ENCODE data around the gene SNX5. TPM values are rescaled to one million over a fixed set of nuclear protein-coding genes. Genes with fewer than 3 reads are reported as not detected.

SNX5 gene
- total and polyA plus RNA-seq, 2 of the 8 experiments (the other 6 are each of a cell fraction or from before 2014, with no cell fraction given): 155 to 194 TPM

DNA sequence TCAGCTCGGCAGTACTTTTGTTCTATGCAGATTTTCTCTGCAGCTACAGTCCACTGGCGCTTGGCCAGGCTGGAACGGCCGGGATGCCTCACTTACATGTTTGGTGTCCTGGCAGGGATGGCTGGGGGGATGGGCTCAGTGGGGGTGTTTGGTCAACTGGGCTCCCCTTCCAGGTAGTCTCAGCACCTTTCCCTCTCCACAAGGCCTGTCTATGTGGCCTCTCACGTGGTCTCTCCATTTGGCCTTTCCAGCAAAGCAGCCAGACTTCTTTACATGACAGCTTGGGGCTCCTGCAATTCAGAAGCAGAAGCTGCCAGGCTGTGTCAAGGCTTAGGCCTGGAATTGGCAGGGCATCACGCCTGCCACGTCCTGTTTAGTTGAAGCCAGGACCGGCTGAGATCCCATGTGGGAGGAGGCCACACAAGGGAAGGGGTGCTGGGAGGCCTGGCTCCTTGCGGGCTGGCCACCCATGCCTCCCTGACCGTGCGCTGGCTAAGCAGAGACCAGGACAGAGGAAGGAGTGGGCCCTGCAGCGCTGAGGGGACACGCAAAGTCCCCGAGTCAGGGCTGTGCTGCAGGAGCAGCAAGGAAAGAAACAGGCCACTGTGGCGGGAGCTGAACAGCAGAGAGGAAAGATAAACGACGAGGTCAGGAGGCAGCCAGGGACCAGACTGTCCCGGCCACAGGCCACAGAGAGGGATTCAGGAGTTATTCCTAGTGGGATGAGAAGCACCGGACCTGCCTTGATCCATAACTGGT, 39.1 kb upstream of the SNX5 start (continued):
- TF ChIP-seq, protein P1, sequence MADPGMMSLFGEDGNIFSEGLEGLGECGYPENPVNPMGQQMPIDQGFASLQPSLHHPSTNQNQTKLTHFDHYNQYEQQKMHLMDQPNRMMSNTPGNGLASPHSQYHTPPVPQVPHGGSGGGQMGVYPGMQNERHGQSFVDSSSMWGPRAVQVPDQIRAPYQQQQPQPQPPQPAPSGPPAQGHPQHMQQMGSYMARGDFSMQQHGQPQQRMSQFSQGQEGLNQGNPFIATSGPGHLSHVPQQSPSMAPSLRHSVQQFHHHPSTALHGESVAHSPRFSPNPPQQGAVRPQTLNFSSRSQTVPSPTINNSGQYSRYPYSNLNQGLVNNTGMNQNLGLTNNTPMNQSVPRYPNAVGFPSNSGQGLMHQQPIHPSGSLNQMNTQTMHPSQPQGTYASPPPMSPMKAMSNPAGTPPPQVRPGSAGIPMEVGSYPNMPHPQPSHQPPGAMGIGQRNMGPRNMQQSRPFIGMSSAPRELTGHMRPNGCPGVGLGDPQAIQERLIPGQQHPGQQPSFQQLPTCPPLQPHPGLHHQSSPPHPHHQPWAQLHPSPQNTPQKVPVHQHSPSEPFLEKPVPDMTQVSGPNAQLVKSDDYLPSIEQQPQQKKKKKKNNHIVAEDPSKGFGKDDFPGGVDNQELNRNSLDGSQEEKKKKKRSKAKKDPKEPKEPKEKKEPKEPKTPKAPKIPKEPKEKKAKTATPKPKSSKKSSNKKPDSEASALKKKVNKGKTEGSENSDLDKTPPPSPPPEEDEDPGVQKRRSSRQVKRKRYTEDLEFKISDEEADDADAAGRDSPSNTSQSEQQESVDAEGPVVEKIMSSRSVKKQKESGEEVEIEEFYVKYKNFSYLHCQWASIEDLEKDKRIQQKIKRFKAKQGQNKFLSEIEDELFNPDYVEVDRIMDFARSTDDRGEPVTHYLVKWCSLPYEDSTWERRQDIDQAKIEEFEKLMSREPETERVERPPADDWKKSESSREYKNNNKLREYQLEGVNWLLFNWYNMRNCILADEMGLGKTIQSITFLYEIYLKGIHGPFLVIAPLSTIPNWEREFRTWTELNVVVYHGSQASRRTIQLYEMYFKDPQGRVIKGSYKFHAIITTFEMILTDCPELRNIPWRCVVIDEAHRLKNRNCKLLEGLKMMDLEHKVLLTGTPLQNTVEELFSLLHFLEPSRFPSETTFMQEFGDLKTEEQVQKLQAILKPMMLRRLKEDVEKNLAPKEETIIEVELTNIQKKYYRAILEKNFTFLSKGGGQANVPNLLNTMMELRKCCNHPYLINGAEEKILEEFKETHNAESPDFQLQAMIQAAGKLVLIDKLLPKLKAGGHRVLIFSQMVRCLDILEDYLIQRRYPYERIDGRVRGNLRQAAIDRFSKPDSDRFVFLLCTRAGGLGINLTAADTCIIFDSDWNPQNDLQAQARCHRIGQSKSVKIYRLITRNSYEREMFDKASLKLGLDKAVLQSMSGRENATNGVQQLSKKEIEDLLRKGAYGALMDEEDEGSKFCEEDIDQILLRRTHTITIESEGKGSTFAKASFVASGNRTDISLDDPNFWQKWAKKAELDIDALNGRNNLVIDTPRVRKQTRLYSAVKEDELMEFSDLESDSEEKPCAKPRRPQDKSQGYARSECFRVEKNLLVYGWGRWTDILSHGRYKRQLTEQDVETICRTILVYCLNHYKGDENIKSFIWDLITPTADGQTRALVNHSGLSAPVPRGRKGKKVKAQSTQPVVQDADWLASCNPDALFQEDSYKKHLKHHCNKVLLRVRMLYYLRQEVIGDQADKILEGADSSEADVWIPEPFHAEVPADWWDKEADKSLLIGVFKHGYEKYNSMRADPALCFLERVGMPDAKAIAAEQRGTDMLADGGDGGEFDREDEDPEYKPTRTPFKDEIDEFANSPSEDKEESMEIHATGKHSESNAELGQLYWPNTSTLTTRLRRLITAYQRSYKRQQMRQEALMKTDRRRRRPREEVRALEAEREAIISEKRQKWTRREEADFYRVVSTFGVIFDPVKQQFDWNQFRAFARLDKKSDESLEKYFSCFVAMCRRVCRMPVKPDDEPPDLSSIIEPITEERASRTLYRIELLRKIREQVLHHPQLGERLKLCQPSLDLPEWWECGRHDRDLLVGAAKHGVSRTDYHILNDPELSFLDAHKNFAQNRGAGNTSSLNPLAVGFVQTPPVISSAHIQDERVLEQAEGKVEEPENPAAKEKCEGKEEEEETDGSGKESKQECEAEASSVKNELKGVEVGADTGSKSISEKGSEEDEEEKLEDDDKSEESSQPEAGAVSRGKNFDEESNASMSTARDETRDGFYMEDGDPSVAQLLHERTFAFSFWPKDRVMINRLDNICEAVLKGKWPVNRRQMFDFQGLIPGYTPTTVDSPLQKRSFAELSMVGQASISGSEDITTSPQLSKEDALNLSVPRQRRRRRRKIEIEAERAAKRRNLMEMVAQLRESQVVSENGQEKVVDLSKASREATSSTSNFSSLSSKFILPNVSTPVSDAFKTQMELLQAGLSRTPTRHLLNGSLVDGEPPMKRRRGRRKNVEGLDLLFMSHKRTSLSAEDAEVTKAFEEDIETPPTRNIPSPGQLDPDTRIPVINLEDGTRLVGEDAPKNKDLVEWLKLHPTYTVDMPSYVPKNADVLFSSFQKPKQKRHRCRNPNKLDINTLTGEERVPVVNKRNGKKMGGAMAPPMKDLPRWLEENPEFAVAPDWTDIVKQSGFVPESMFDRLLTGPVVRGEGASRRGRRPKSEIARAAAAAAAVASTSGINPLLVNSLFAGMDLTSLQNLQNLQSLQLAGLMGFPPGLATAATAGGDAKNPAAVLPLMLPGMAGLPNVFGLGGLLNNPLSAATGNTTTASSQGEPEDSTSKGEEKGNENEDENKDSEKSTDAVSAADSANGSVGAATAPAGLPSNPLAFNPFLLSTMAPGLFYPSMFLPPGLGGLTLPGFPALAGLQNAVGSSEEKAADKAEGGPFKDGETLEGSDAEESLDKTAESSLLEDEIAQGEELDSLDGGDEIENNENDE (IDR thresholded peaks at IDR 0.05; ENCODE audit: insufficient replicate concordance, low read length): no peak
- no peak for TF ChIP-seq RAD21 (IDR thresholded peaks at IDR 0.05 in 1 of 2, conservative IDR thresholded peaks at IDR 0.05 in 1 of 2; ENCODE audit: low read depth in 2 of 2, low read length in 2 of 2)
- TF ChIP-seq CHD2 (IDR thresholded peaks at IDR 0.05; ENCODE audit: low read length): no peak
- TF ChIP-seq TCF12 (IDR thresholded peaks at IDR 0.05; ENCODE audit: low read depth, low read length): no peak
- TF ChIP-seq SIN3A (conservative IDR thresholded peaks at IDR 0.05 in 1 of 2, IDR thresholded peaks at IDR 0.05 in 1 of 2; ENCODE audit: low read depth in 1 of 2, low read length in 2 of 2): no peak
- no peak for TF ChIP-seq CREB1 (IDR thresholded peaks at IDR 0.05)
- TF ChIP-seq, protein P2, sequence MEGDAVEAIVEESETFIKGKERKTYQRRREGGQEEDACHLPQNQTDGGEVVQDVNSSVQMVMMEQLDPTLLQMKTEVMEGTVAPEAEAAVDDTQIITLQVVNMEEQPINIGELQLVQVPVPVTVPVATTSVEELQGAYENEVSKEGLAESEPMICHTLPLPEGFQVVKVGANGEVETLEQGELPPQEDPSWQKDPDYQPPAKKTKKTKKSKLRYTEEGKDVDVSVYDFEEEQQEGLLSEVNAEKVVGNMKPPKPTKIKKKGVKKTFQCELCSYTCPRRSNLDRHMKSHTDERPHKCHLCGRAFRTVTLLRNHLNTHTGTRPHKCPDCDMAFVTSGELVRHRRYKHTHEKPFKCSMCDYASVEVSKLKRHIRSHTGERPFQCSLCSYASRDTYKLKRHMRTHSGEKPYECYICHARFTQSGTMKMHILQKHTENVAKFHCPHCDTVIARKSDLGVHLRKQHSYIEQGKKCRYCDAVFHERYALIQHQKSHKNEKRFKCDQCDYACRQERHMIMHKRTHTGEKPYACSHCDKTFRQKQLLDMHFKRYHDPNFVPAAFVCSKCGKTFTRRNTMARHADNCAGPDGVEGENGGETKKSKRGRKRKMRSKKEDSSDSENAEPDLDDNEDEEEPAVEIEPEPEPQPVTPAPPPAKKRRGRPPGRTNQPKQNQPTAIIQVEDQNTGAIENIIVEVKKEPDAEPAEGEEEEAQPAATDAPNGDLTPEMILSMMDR (IDR thresholded peaks at IDR 0.05; ENCODE audit: control extremely low read depth in 1 of 3, insufficient read depth in 1 of 3, low read depth in 1 of 3, low read length in 3 of 3): no peak
